OCI-LY7 (cell line): ENCODE measurements around the gene HTRA1. TPM values are rescaled to one million over a fixed set of nuclear protein-coding genes. Genes with fewer than 3 reads are reported as not detected.

Experiments used
- BruUV-seq: library from RNA; stranded (reverse); fragments of 400-500 nt; replicated peaks from 2 replicates; lab custom pipeline; 2021; lab: Mats Ljungman, UMichigan
- CTCF ChIA-PET: fragments of 300-600 bp; sonication (Branson Sonifier 250); formaldehyde crosslinking; loops from one replicate; lab custom pipeline; 2022; ENCODE audit warnings: antibody characterized with exemption; ENCODE audit not compliant: unreplicated experiment; lab: Charles Lee
- POLR2A ChIA-PET: fragments of 300-600 bp; sonication (Branson Sonifier 250); formaldehyde crosslinking; loops from one replicate; lab custom pipeline; 2022; ENCODE audit warnings: antibody characterized with exemption; lab: Charles Lee
- DNase-seq: peaks from one replicate; pipeline ENCODE4 v3.0.0-alpha.2; 2015; ENCODE audit warnings: low spot score
- H2AFZ ChIP-seq: fragments of 200-600 bp; sonication (generic), shearing (Covaris generic); 2 replicates; pipeline ENCODE4 v1.6.1; 2014; ENCODE audit warnings: mild to moderate bottlenecking, antibody characterized with exemption, low read length, moderate library complexity
- H3K27ac ChIP-seq: fragments of 200-600 bp; sonication (generic); 2 replicates; pipeline ENCODE4 v1.5.1; 2014; ENCODE audit warnings: mixed run types, low read depth, mild to moderate bottlenecking, moderate library complexity, low read length, inconsistent platforms; ENCODE audit not compliant: poor library complexity, severe bottlenecking
- H3K36me3 ChIP-seq: fragments of 200-600 bp; sonication (generic); 2 replicates; pipeline ENCODE4 v1.6.1; 2014; ENCODE audit warnings: mild to moderate bottlenecking, antibody characterized with exemption, low read length, moderate library complexity, mixed read lengths; ENCODE audit not compliant: insufficient read depth
- H3K4me1 ChIP-seq: fragments of 200-600 bp; sonication (generic); 2 replicates; pipeline ENCODE4 v1.5.1; 2014; ENCODE audit warnings: mild to moderate bottlenecking, low read length; ENCODE audit not compliant: insufficient read depth, poor library complexity, severe bottlenecking
- H3K4me2 ChIP-seq: fragments of 200-600 bp; sonication (generic); 2 replicates; pipeline ENCODE4 v1.6.1; 2014; ENCODE audit warnings: mild to moderate bottlenecking, low read length
- H3K4me3 ChIP-seq: fragments of 200-600 bp; sonication (generic); 2 replicates; pipeline ENCODE4 v1.5.1; 2014; ENCODE audit warnings: mild to moderate bottlenecking, low read depth, low read length; ENCODE audit not compliant: poor library complexity, severe bottlenecking
- H3K79me2 ChIP-seq: fragments of 200-600 bp; sonication (generic); 2 replicates; pipeline ENCODE4 v1.6.1; 2016; ENCODE audit warnings: low read depth, mild to moderate bottlenecking, low read length, moderate library complexity, mixed read lengths; ENCODE audit not compliant: insufficient read depth
- H3K9me2 ChIP-seq: fragments of 200-600 bp; sonication (generic); 2 replicates; pipeline ENCODE4 v1.6.1; 2016; ENCODE audit warnings: mild to moderate bottlenecking, low read length, mixed read lengths; ENCODE audit not compliant: insufficient read depth
- H3K9me3 ChIP-seq: fragments of 200-600 bp; sonication (generic); 2 replicates; pipeline ENCODE4 v1.6.1; 2014; ENCODE audit warnings: mild to moderate bottlenecking, mixed run types, low read length, mixed read lengths
- H4K20me1 ChIP-seq: fragments of 200-600 bp; sonication (generic); 2 replicates; pipeline ENCODE4 v1.6.1; 2014; ENCODE audit warnings: mild to moderate bottlenecking, antibody characterized with exemption, low read length, moderate library complexity, mixed read lengths; ENCODE audit not compliant: insufficient read depth
- CTCF ChIP-seq: fragments of 200-600 bp; sonication (generic); conservative IDR thresholded peaks from 2 replicates; pipeline ENCODE4 v1.5.1; 2014; ENCODE audit warnings: mild to moderate bottlenecking, antibody characterized with exemption, low read length, moderate library complexity, mixed read lengths
- EZH2phosphoT487 ChIP-seq: fragments of 200-600 bp; sonication (generic); IDR thresholded peaks from 2 replicates; pipeline ENCODE4 v1.6.1; 2018; ENCODE audit warnings: low read depth, borderline replicate concordance, mild to moderate bottlenecking, mixed run types, antibody characterized with exemption, low read length, moderate library complexity, mixed read lengths
- intact Hi-C: fragments of 100-400 bp; cut with micrococcal nuclease; formaldehyde crosslinking; loops from one replicate; pipeline ENCODE4 v1.10.0; 2022; ENCODE audit not compliant: unreplicated experiment
- total RNA-seq, 2 experiments: library from RNA; depleted of rRNA in 1 of 2; stranded (reverse); fragments of >200 nt in 1 of 2; shearing (Covaris generic) in 1 of 2; gene quantifications; 2 replicates each; pipeline ENCODE4 v1.2.3, GENCODE V29; 2014 to 2022

Gene HTRA1
- total RNA-seq, 2 experiments from 2014 or later = not detected

- Histone ChIP-seq H2AFZ (no peak overlapping the region), H3K27ac (no peak overlapping the region), H4K20me1 (no peaks in the 10 kb centered on the region), H3K4me2 (no peak overlapping the region), H3K4me1 (no peaks in the 10 kb centered on the region), H3K79me2 (no peaks in the 10 kb centered on the region), H3K9me3 (no peaks in the 10 kb centered on the region), H3K4me3 (no peak overlapping the region), H3K9me2 (no peaks in the 10 kb centered on the region), H3K36me3 (no peaks in the 10 kb centered on the region)
- TF ChIP-seq CTCF = no peak
- TF ChIP-seq EZH2phosphoT487 = no peak
- POLR2A ChIA-PET = no interaction called here
- no peak for DNase-seq
- intact Hi-C loops = no loop called here
- BruUV-seq = no TSS peak
- CTCF ChIA-PET = no interaction called here
Measured at GRCh38 chr10:122427280-122427679, 34.1 kb upstream of the HTRA1 start.

GRCh38 chr10:122435212-122435827, 26.0 kb upstream of the HTRA1 start:
- Histone ChIP-seq H4K20me1 (no peaks in the 10 kb centered on the region), H3K4me1 (no peaks in the 10 kb centered on the region), H3K27ac (no peak overlapping the region), H3K36me3 (no peaks in the 10 kb centered on the region), H3K4me2 (no peak overlapping the region), H2AFZ (no peak overlapping the region), H3K4me3 (no peak overlapping the region), H3K9me2 (no peaks in the 10 kb centered on the region), H3K9me3 (no peaks in the 10 kb centered on the region), H3K79me2 (no peaks in the 10 kb centered on the region)
- CTCF ChIA-PET = interaction anchor here (0.7 to 2.0 kb wide), 3 partner anchors 91 to 136 kb away, joined by 3 to 15 read pairs (median 3); no protein-coding TSS in a partner anchor
- peak; percentile 76 for DNase-seq
- POLR2A ChIA-PET = interaction anchor here (0.5 to 2.0 kb wide), 4 partner anchors 76 to 136 kb away, joined by 3 to 8 read pairs (median 4); no protein-coding TSS in a partner anchor
- BruUV-seq = no TSS peak
- TF ChIP-seq EZH2phosphoT487 (no peak), CTCF (peak; percentile 97)
- intact Hi-C loops = loop anchor here (1.0 kb wide), 2 partner anchors 93 to 137 kb away; no protein-coding TSS in a partner anchor

- no peak for DNase-seq
- POLR2A ChIA-PET = no interaction called here
- intact Hi-C loops = loop anchor here (10.0 kb wide), 1 partner anchor 123 kb away; the partner anchor contains the start of gene DMBT1
- TF ChIP-seq EZH2phosphoT487 (no peak), CTCF (no peak)
- CTCF ChIA-PET = no interaction called here
- Histone ChIP-seq H3K4me1 (no peaks in the 10 kb centered on the region), H3K4me2 (no peak overlapping the region), H4K20me1 (no peaks in the 10 kb centered on the region), H3K9me2 (no peaks in the 10 kb centered on the region), H2AFZ (no peak overlapping the region), H3K9me3 (no peaks in the 10 kb centered on the region), H3K27ac (no peak overlapping the region), H3K36me3 (no peaks in the 10 kb centered on the region), H3K4me3 (no peak overlapping the region), H3K79me2 (no peaks in the 10 kb centered on the region)
- BruUV-seq = no TSS peak
Measured at GRCh38 chr10:122441961-122442360, 19.4 kb upstream of the HTRA1 start.
